Liver (tissue), 9 donors: Measurements from ENCODE around the gene FKBP6. TPM values are rescaled to one million over a fixed set of nuclear protein-coding genes. Genes with fewer than 3 reads are reported as not detected.
A peak's percentile ranks its signal among the peaks of the same experiment; 100 is the strongest.

ENCODE experiments used
- DNase-seq: peaks from one replicate; pipeline ENCODE4 v3.0.0-alpha.2; 2017; ENCODE audit warnings: low spot score
- H3K27ac ChIP-seq, 2 donors: one replicate each; pipeline ENCODE4 v1.7.0; 2013; ENCODE audit warnings: inconsistent platforms in 2 of 2, low read length in 2 of 2, control low read depth in 1 of 2, low read depth in 1 of 2, mild to moderate bottlenecking in 1 of 2
- H3K27me3 ChIP-seq, 4 donors: one replicate each; pipeline versions ENCODE4 v1.6.1 to v1.7.0; 2013; ENCODE audit warnings: low read length in 3 of 4, inconsistent platforms in 1 of 4, mild to moderate bottlenecking in 1 of 4, moderate library complexity in 1 of 4; ENCODE audit not compliant: control insufficient read depth in 4 of 4, insufficient read depth in 4 of 4
- H3K36me3 ChIP-seq, 4 donors: one replicate each; pipeline versions ENCODE4 v1.6.1 to v1.7.0; 2013; ENCODE audit warnings: low read length in 3 of 4, mild to moderate bottlenecking in 3 of 4, low read depth in 1 of 4, moderate library complexity in 1 of 4; ENCODE audit not compliant: control insufficient read depth in 4 of 4, insufficient read depth in 3 of 4
- H3K4me1 ChIP-seq, 4 donors: one replicate each; pipeline versions ENCODE4 v1.6.1 to v1.7.0; 2013; ENCODE audit warnings: low read length in 3 of 4, mild to moderate bottlenecking in 3 of 4, moderate library complexity in 1 of 4; ENCODE audit not compliant: control insufficient read depth in 4 of 4, insufficient read depth in 4 of 4
- H3K4me3 ChIP-seq, 3 donors: one replicate each; pipeline versions ENCODE4 v1.6.1 to v1.7.0; 2013; ENCODE audit warnings: low read length in 3 of 3, control low read depth in 1 of 3, low read depth in 1 of 3, mild to moderate bottlenecking in 1 of 3
- H3K9ac ChIP-seq, 2 donors: one replicate each; pipeline ENCODE4 v1.7.0; 2013; ENCODE audit warnings: low read length in 2 of 2, mild to moderate bottlenecking in 2 of 2, moderate library complexity in 2 of 2, control low read depth in 1 of 2, low read depth in 1 of 2
- H3K9me3 ChIP-seq, 4 donors: one replicate each; pipeline versions ENCODE4 v1.6.1 to v1.7.0; 2013; ENCODE audit warnings: low read length in 3 of 4; ENCODE audit not compliant: control insufficient read depth in 4 of 4
- ATF3 ChIP-seq: IDR thresholded peaks from 2 replicates; pipeline ENCODE4 v1.6.1; 2016; ENCODE audit warnings: antibody characterized with exemption
- CTCF ChIP-seq: fragments of 150-350 bp; IDR thresholded peaks from 2 replicates; pipeline ENCODE4 v1.5.1; 2017; ENCODE audit warnings: improper control_type of control experiment, low read depth, low read length; ENCODE audit not compliant: missing input control
- FOXA1 ChIP-seq: IDR thresholded peaks from 2 replicates; pipeline ENCODE4 v1.6.1; 2016; ENCODE audit warnings: antibody characterized with exemption
- FOXA2 ChIP-seq: IDR thresholded peaks from 2 replicates; pipeline ENCODE4 v1.6.1; 2016; ENCODE audit warnings: antibody characterized with exemption
- GABPA ChIP-seq, 2 donors: IDR thresholded peaks in 1 of 2; conservative IDR thresholded peaks in 1 of 2; 2 replicates each; pipeline ENCODE4 v1.6.1; 2016; ENCODE audit warnings: antibody characterized with exemption in 2 of 2, mild to moderate bottlenecking in 1 of 2, moderate library complexity in 1 of 2
- HNF4A ChIP-seq, 2 donors: conservative IDR thresholded peaks; 2 replicates each; pipeline ENCODE4 v1.6.1; 2016; ENCODE audit warnings: antibody characterized with exemption in 2 of 2, mild to moderate bottlenecking in 2 of 2
- HNF4G ChIP-seq: IDR thresholded peaks from 2 replicates; pipeline ENCODE4 v1.6.1; 2016; ENCODE audit warnings: antibody characterized with exemption
- JUND ChIP-seq, 2 donors: IDR thresholded peaks; 2 replicates each; pipeline ENCODE4 v1.6.1; 2016; ENCODE audit warnings: antibody characterized with exemption in 2 of 2
- NR2F2 ChIP-seq: IDR thresholded peaks from 2 replicates; pipeline ENCODE4 v1.6.1; 2016; ENCODE audit warnings: antibody characterized with exemption
- RAD21 ChIP-seq, 2 donors: IDR thresholded peaks; 2 replicates each; pipeline ENCODE4 v1.6.1; 2016; ENCODE audit warnings: antibody characterized with exemption in 2 of 2, mild to moderate bottlenecking in 2 of 2
- REST ChIP-seq: IDR thresholded peaks from 2 replicates; pipeline ENCODE4 v1.6.1; 2016; ENCODE audit warnings: antibody characterized with exemption, mild to moderate bottlenecking
- RXRA ChIP-seq, 2 donors: IDR thresholded peaks; 2 replicates each; pipeline ENCODE4 v1.6.1; 2017 to 2018; ENCODE audit warnings: antibody characterized with exemption in 2 of 2, mild to moderate bottlenecking in 1 of 2
- SP1 ChIP-seq: IDR thresholded peaks from 2 replicates; pipeline ENCODE4 v1.6.1; 2018; ENCODE audit warnings: antibody characterized with exemption, mild to moderate bottlenecking
- TAF1 ChIP-seq: conservative IDR thresholded peaks from 2 replicates; pipeline ENCODE4 v1.6.1; 2016; ENCODE audit warnings: antibody characterized with exemption, mild to moderate bottlenecking
- YY1 ChIP-seq: IDR thresholded peaks from 2 replicates; pipeline ENCODE4 v1.6.1; 2016; ENCODE audit warnings: antibody characterized with exemption, mild to moderate bottlenecking
- ZBTB33 ChIP-seq: IDR thresholded peaks from 2 replicates; pipeline ENCODE4 v1.6.1; 2016; ENCODE audit warnings: antibody characterized with exemption
- WGBS: extraction: QIAGEN DNeasy Blood & Tissue Kit; methylation state at CpG from one replicate; pipeline ENCODE4 v1.1.7; 2013; 5-methylcytosine and 5-hydroxymethylcytosine counted together
- polyA plus RNA-seq, 2 donors: library from polyadenylated mRNA; stranded (reverse) in 1 of 2; unstranded in 1 of 2; fragments of 200-250 nt in 1 of 2; fragments of >200 nt in 1 of 2; fragmentation: Nextera tagmentation in 1 of 2; extraction: Ambion mirVana in 1 of 2; gene quantifications; one replicate each; pipeline versions ENCODE4 v1.2.1 to v1.2.3, GENCODE V29; 2013 to 2015
- total RNA-seq, 2 donors: library from RNA; depleted of rRNA; stranded (reverse); fragments of >200 nt; gene quantifications; one replicate each; pipeline ENCODE4 v1.2.3, GENCODE V29; 2014
- donor health status: healthy.
- donor health status: healthy.
- donor health status: healthy.
- donor health status: healthy.
- donor health status: healthy.

FKBP6 gene
- total and polyA plus RNA-seq, 4 donors = not detected

GRCh38 chr7:73308074-73308664 lies 19.8 kb upstream of the FKBP6 start:
- Histone ChIP-seq H3K4me3 (peak overlapping the region; percentile 88 to 95 (median 90)), H3K27ac (no peak overlapping the region), H3K9me3 (no peaks in the 10 kb centered on the region), H3K27me3 (no peaks in the 10 kb centered on the region), H3K36me3 (peaks cover 3 to 22% (median 8%) of the 10 kb centered on the region in 4 donors), H3K4me1 (peaks cover 2 to 9% (median 6%) of the 10 kb centered on the region in 4 donors), H3K9ac (peak overlapping the region in 1 of 2 donors; percentile 19)
- DNase-seq = no peak
- TF ChIP-seq TAF1 = no peak
- no peak for TF ChIP-seq RAD21 (IDR thresholded peaks at IDR 0.05)
- no peak for TF ChIP-seq CTCF
- TF ChIP-seq ATF3 = no peak
- no peak for TF ChIP-seq GABPA (IDR thresholded peaks at IDR 0.05 in 1 of 2, conservative IDR thresholded peaks at IDR 0.05 in 1 of 2)
- TF ChIP-seq JUND (IDR thresholded peaks at IDR 0.05) = no peak
- no peak for TF ChIP-seq RXRA (IDR thresholded peaks at IDR 0.05)
- no peak for TF ChIP-seq NR2F2
- TF ChIP-seq HNF4A (conservative IDR thresholded peaks at IDR 0.05) = no peak
- TF ChIP-seq REST = no peak
- TF ChIP-seq HNF4G = no peak
- TF ChIP-seq FOXA2 = no peak
- no peak for TF ChIP-seq SP1
- no peak for TF ChIP-seq YY1
- TF ChIP-seq FOXA1 = no peak
- WGBS = 12% methylated on average over 43 of the region's 43 CpGs

- no peaks in the 10 kb centered on the region for H3K9me3 ChIP-seq
- H3K4me1 ChIP-seq = peaks cover 2 to 9% (median 6%) of the 10 kb centered on the region in 4 donors
- peak; percentile 83 for DNase-seq
- H3K9ac ChIP-seq = peak within 1 kb of the TSS in 1 of 2 donors; percentile 19
- 12% methylated on average over 40 of the region's 40 CpGs for WGBS
- H3K27ac ChIP-seq = no peak within 1 kb of the TSS
- peaks cover 3 to 18% (median 7%) of the 10 kb centered on the region in 4 donors for H3K36me3 ChIP-seq
- H3K4me3 ChIP-seq = peak within 1 kb of the TSS; percentile 88 to 95 (median 90)
- no peaks in the 10 kb centered on the region for H3K27me3 ChIP-seq
- TF ChIP-seq ZBTB33 (no peak), HNF4A (conservative IDR thresholded peaks at IDR 0.05) (peak; percentile 85 to 91), ATF3 (no peak), REST (no peak), RAD21 (IDR thresholded peaks at IDR 0.05) (peak; percentile 30 to 64), NR2F2 (peak; percentile 97), SP1 (peak; percentile 46), TAF1 (no peak), JUND (IDR thresholded peaks at IDR 0.05) (no peak), FOXA1 (no peak), CTCF (no peak), RXRA (IDR thresholded peaks at IDR 0.05) (peak; percentile 54 to 73)
Observed at GRCh38 chr7:73308665-73309214, 19.2 kb upstream of the FKBP6 start, which contains the start of gene NSUN5. Gene NSUN5, minus strand, starts transcription at chr7:73308826. Its CDS starts 36 bp downstream, at chr7:73308790.
